ENCODE measurements around the gene ROR2.
"Not testable (repeated sequence)": the region's sequence is repeated elsewhere in the genome, so short reads cannot be mapped to it uniquely, and the experiment has no call there.

The ROR2 gene

DNA sequence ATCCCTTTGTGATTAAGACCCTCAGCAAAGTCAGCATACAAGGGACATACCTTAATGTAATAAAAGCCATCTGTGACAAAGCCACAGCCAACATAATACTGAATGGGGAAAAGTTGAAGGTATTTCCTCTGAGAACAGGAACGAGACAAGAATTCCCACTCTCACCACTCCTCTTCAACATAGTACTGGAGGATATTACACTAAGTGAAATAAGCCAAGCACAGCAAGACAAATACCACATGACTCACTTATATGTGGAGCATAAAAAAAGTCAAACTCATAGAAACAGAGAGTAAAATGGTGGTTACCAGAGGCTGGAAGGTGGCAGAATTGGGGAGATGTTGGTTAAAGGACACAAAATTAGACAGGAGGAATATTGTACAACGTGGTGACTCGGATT is 408.3 kb downstream of the ROR2 start:
- DNase-seq, result no peak

DNA sequence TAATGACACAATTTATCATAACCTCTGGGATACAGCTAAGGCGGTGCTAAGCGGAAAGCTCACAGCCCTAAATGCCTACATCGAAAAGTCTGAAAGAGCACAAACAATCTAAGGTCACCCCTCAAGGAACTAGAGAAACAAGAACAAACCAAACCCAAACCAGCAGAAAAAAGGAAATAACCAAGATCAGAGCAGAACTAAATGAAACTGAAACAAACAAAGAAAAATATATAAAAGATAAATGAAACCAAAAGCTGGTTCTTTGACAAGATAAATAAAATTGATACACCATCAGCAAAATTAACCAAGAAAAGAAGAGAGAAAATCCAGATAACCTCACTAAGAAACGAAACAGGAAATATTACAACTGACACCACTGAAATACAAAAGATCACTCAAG is 409.5 kb downstream of the ROR2 start:
- DNase-seq, result not testable (repeated sequence)

DNA sequence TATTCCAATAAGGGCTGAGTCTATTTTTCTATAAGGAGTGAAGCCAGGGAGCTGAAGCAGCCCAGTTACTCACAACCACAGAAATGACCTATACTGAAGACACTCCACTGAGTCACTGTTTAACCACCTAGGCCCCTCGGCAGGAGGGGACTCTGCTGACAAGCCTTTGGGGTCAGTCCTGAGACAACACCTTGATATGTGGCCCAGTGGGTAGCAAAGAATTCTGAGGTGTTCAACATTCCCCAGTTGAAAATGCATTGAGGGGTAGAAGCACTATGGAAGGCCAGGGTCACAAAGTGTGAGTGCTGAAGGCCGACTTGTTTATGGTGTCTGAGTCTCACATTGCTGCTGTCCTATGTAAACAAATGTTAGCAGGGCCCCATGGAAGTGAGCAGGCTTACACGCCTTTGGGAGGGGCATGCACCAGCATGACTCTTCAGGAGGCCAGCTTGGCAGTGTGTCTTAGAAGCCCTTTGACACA is 413.8 kb downstream of the ROR2 start:
- no peak for DNase-seq

DNA sequence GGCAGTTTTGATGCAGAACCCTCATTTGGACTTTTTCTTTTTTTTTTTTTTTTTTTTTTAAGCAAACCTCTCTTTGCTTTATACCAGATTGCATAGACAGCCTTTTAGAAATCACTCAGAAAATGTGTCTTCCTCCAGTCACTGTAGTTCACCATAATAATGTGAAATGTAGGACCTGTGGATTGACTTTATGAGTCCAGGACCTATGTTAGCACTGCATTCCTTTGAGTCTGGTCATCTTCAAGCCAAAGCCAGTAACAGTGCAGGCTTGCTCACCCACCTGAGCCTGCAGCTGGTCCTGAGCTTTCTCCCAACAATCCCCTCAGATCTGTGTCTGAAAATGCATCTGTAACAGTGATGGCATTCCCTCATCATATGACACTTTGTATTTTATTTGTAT is 415.7 kb downstream of the ROR2 start:
- no peak for DNase-seq

DNA sequence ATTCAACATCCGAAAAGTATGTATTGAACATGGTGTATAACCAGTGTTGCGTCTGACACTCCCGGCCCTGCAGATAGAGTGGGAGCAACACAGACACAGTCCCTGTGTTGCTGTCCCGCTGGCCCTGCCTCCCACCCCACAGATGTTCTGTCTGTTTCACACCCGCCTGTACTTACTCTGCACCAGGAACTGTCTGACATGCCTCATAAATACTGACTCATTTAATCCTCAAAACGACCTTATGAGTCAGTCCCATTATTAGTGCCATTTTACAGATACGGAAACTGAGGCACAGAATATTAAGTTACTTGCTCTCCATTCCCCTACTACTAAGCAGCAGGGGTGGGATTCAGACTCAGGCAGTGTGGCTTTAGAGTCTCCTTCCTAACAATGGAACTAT is 416.6 kb downstream of the ROR2 start:
- DNase-seq, result no peak

DNA sequence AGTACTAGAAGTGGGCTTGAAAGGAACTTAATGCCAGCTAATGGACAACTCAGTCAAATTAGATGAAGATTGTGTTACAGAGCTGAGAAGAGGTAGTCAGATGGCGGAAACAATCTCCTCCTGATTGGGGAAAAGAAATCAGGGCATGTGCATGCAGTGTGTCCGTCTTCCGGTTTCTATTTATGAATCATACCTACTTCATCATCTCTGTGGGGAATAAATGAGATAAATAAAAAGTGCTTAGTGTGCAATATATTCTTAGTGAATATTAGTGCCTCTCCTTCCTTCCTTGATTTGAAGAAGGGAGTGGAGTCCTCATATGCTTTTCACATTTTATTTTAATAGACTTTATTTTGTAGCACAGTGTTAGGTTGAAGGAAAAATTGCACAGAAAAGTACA is 417.7 kb downstream of the ROR2 start:
- no peak for DNase-seq

DNA sequence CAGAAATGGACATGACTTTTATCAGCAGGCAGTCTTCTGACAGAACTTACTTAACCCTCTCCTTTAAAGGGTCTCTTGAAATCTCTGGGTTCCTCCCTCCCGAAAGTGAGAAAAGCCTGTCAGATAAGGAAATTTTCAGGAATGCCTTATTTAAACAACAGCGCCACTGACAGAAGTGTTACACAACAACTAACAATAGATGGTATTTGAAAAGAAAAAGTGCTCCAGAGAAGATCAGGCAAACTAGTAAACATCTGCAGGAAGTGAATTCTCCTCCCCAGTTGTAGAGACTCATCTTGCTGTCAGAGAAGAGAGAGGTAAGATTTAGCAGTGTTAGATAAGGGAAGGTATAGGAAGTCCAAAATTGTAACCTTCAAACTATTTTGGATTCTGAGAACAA is 419.2 kb downstream of the ROR2 start:
- no peak for DNase-seq

DNA sequence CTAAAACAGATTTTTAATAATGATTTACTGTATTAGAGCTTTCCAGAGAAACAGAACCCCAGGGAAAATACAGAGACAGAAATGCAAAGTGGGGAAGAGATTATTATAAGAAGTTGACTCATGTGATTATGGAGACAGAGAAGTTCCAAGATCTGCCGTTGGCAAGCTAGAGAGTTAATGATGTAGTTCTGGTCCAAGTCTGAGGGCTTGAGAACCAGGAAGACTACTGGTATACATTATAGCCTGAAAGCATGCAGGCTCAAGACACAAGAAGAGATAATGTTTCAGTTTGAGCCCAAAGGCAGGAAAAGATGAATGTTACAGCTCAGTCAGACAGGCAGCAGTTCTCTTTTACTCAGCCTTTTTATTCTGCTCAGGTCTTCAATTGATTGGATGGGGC is 427.5 kb downstream of the ROR2 start:
- DNase-seq, result no peak

DNA sequence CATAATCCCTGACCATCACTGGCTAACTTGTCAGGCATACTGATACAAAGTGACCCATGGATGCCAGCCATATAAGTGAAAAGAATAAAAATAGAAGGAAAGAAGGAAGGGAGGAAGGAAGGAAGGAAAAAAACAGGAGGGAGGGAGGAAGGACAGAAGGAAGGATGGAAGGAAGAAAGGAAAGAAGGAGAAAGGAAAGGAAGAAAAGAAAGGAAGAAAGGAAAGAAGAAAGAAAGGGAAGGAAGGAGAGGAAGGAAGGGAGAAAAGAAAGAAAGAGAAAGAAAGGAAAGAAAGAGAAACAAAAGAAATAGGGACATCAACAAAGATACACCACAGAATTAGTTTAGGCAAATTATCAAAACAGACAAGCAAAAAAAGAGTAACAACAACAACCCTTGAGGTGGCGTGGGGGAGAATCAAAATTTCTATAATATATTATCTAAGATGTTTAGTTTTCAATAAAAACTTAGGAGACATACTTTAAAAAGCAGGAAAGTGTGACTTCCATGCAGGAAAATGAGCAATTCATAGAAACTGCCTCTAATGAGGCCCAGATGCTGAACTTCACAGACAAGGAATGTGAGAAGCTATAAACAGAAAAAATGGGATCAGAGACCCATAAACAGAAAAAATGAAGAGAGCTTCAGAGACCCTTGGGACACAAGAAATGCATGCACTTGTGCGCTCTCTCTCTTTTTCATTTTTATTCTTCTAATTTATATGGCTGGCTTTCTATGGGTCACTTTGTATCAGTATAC is 430.3 kb downstream of the ROR2 start:
- no peak for DNase-seq

DNA sequence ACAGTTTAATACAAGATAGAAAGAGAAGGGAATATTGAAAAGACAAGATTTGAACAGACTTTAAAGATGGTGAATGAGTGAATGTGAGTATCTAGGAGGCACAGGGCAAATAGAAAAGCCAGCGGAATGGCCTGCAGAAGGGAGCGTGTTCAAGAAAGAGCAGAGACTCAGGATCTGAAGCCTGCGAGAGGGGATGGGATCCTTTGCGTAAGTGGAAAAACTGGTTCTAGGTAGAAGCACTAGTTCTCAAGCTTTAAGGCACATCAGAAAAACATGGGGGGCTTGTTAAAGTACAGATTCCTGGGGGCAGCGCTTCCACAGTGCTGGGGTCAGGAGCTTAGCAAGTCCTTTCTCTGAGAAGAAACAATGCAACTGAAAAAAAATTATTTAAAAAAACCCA is 431.6 kb downstream of the ROR2 start:
- DNase-seq, result no peak

DNA sequence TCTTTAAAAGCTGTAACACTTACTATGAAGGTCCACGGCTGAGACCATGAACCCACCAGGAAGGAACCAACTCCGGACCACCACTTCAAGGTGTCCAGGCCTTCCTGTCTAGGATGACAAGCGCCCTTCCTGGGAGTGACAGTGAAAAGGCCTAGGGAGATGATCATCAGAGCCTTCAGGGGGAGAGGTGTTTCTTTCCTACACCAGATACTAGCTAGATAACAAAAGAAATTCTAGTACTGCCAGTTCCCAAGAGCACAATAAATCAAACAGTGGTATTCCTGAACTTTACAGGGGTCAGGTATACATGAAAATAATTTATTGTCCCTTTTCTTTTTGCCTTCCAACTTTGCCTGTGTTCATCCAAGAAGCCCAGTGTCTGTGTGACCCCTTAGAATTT is 432.2 kb downstream of the ROR2 start:
- no peak for DNase-seq

DNA sequence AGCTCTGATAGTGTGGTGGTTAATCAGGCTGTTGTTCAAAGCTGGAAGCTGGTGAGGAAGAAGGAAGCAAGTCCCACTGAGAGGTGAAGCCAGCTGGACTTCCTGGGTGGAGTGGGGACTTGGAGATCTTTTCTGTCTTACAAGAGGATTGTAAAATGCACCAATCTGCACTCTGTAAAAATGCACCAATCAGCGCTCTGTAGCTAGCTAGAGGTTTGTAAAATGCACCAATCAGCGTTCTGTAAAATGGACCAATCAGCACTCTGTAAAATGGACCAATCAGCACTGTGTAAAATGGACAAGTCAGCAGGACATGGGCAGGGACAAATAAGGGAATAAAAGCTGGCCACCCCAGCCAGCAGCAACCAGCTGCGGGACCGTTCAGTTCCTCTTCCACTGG is 432.7 kb downstream of the ROR2 start:
- DNase-seq, result not testable (repeated sequence)

DNA sequence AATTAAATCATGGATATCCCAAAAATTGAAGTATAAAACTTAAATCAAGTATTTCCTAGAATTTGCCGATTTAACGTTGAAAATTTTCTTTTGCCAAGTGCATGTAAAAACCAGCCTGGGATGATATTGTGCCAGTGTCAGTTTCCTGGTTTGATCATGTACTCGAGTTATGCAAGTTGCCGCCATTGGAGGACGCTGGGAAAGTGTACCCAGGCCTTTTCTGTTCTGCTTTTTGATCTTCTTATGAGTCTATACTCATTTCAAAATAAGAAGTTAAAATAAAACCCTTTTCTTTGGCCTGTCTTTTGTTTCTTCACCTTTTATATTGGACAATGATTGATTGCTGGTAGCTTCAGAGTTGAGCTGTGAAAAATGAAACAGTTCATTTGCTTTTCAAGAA is 433.3 kb downstream of the ROR2 start:
- no peak for DNase-seq

DNA sequence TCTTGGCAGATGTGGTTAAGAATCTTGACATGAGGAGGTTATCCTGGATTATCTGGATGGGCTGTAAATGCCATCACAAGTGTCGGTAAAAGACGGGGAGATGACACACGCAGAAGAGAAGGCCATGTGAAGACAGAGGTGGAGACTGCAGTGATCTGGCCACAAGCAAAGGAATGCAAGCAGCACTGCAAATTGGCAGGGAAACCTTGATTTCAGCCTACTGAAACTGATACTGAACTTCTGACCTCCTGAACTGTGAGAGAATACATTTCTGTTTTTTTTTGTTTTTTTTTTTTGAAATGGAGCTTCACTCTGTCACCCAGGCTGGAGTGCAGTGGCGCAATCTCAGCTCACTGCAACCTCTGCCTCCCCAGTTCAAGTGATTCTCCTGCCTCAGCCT is 433.9 kb downstream of the ROR2 start:
- DNase-seq, result no peak

DNA sequence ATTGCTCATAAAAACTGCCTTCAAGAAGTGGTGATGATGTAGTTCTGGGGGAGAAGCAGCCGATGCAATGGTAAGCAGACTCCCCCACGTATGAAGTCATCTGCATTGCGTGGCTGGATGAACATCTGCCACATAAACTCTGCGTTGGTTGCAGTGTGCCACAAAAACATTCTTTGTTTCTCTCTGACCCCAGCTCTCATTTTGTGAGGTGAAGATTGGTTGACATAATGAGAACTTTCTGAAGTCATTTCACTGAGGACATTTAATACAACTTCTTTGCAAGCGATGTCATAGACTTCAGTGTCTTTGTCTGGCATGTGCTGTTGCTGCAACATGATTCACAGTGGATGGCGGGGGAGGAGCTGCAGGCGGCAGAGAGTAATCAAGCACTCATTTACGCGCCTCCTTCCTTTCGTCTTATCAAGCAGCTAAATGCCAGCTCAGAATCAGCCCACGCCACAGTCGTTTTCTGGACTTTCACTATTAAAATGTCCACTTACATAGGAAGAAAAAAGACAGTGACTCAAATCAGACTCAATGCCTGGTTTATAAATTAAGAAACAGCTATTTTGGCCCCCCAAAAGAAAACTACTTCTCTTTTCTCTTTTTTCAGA is 434.8 kb downstream of the ROR2 start:
- DNase-seq, result no peak
